Right forelimb (tissue), 1 donor: ENCODE results near the gene GALE.
"Not testable (repeated sequence)": the region's sequence is repeated elsewhere in the genome, so short reads cannot be mapped to it uniquely, and the experiment has no call there.

Experiments
- DNase-seq: peaks from one replicate; pipeline ENCODE4 v3.0.0-alpha.2; 2018

Gene GALE

GRCh38 chr1:23800400-23801337, at the start of gene GALE:
Gene GALE (minus strand): TSS chr1:23800754. CDS start chr1:23799007, 1,747 bp downstream.
- DNase-seq = peak; percentile 98

GRCh38 chr1:23848673-23849616, 48.4 kb upstream of the GALE start:
- no peak for DNase-seq

- DNase-seq = not testable (repeated sequence)
These were observed 47.0 kb upstream of the GALE start for GRCh38 chr1:23847482-23848095.

- DNase-seq = no peak
These were observed 44.6 kb upstream of the GALE start for GRCh38 chr1:23845163-23845562.

- no peak for DNase-seq
These were observed 43.1 kb upstream of the GALE start for GRCh38 chr1:23843644-23844043.

- peak; percentile 71 for DNase-seq
These were observed 37.9 kb upstream of the GALE start for GRCh38 chr1:23838401-23838866.

- DNase-seq = no peak
These were observed 37.4 kb upstream of the GALE start for GRCh38 chr1:23837908-23838307.

GRCh38 chr1:23836037-23836436, 35.5 kb upstream of the GALE start:
- no peak for DNase-seq

- not testable (repeated sequence) for DNase-seq
These were observed 33.6 kb upstream of the GALE start for GRCh38 chr1:23834156-23834555.

GRCh38 chr1:23827717-23828116, 27.2 kb upstream of the GALE start:
- no peak for DNase-seq

- not testable (repeated sequence) for DNase-seq
These were observed 26.0 kb upstream of the GALE start for GRCh38 chr1:23826590-23826989.

- DNase-seq = no peak
These were observed 25.4 kb upstream of the GALE start for GRCh38 chr1:23825762-23826522.

- peak; percentile 95 for DNase-seq
These were observed 24.7 kb upstream of the GALE start, which contains the start of gene HMGCL for GRCh38 chr1:23825076-23825761. Gene HMGCL (minus strand): TSS chr1:23825429. CDS start chr1:23825415, 14 bp downstream.

- DNase-seq = no peak
These were observed 24.1 kb upstream of the GALE start for GRCh38 chr1:23824711-23825075.

- no peak for DNase-seq
These were observed 23.2 kb upstream of the GALE start for GRCh38 chr1:23823767-23824166.

- no peak for DNase-seq
These were observed 17.1 kb upstream of the GALE start for GRCh38 chr1:23817633-23818032.

- no peak for DNase-seq
These were observed 16.4 kb upstream of the GALE start for GRCh38 chr1:23816906-23817305.

- DNase-seq = no peak
These were observed 15.8 kb upstream of the GALE start for GRCh38 chr1:23816361-23816760.

- DNase-seq = no peak
These were observed 13.5 kb upstream of the GALE start for GRCh38 chr1:23814016-23814415.

- no peak for DNase-seq
These were observed 10.4 kb upstream of the GALE start for GRCh38 chr1:23810818-23811540.

GRCh38 chr1:23809751-23810171, 9.2 kb upstream of the GALE start:
- DNase-seq = no peak
